ENCODE data around the gene CROCC.

Gene CROCC

DNA sequence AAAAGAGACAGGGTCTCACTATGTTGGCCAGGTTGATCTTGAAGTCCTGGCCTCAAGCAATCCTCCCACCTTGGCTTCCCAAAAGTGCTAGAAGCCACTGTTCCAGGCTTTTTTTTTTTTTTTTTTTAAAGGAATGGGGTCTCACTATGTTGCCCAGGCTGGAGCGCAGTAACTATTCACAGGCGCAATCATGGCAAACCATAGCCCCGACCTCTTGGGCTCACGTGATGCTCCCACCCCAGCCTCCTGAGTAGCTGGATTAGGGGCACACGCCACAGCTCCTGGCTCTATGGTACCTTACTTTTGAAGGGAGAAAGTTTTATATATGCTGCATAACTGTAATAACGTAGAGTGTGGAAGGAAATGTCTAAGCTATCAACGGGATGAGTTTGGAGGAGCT, 95.7 kb downstream of the CROCC start:
- DNase-seq, result no peak

DNA sequence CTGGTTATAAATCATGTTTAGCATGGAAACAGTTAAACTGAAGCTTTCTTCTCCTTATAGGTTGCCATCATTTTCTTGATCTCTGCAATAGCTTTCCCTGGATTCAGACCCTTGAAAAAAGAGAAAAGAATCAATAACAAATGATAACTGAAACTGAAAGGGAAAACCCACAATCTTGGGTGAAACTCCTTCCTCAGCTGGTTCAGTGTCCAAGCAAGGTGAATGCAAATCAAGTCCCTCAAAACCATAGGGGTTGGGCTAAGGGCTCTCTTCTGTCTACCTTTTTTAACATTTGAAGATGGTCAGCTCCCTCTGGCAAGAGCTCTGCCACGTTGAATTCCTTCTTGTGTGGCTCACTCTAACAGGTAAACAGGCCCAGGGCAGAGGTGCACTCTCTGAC, 97.1 kb downstream of the CROCC start:
- DNase-seq, result no peak

DNA sequence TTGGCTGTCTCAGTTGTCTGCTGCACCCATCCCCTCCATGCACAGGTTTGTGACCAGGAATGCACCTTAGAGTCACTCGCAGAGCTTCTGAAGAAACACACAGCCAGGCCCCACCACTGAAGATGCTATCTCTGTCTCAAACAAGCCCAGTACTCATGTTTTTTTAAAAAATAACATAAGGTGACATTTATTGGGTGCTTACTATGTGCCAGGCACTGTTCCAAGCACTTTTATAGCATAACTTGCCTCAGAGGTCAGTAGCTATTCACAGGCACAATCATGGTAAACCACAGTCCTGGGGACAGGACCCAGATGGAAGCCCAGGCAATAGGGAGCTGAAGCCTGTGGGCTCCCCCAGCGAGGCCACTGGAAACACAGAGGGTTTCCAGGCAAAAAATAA, 98.8 kb downstream of the CROCC start:
- DNase-seq, result no peak

DNA sequence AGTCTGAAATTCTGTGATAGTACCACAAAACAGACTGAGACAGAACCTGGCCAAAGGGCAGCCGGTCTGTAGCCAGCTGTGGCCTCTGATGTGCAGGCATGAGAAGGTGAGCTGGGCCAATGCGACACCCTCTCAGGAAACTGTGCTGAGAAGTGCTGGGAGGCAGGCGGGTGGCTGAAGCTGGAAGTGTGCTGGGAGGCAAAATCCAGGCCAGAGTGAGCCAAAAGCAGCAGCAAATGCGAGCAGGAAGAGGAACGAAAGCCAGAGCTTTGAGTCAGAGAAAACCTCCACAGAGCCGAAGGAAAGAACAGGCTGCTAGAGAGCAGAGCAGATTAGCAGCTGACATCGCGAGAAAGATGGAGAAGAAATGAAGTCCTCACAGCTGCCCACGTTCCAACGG, 100.2 kb downstream of the CROCC start:
- no peak for DNase-seq

Data from stimulated activated CD4-positive, alpha-beta T cell treated with anti-CD3 and anti-CD28 coated beads, Interleukin-4, amount 100 ng/mL, for 24 hours (primary cell).